SU-DHL-6 (cell line): ENCODE data around the gene TTBK1.

ENCODE experiments used
- H2AFZ ChIP-seq: fragments of 200-600 bp; sonication (generic); 2 replicates; pipeline ENCODE4 v1.6.1; 2014; ENCODE audit warnings: low read depth, mild to moderate bottlenecking, moderate library complexity, mixed read lengths, antibody characterized with exemption, low read length; ENCODE audit not compliant: severe bottlenecking
- H3F3A ChIP-seq: fragments of 200-600 bp; shearing (Covaris generic); 2 replicates; pipeline ENCODE4 v1.6.0; 2016; ENCODE audit warnings: antibody characterized with exemption, mild to moderate bottlenecking; ENCODE audit not compliant: insufficient read depth
- H3K27ac ChIP-seq: fragments of 200-600 bp; sonication (generic); 2 replicates; pipeline ENCODE4 v1.5.1; 2016; ENCODE audit warnings: low read depth, mild to moderate bottlenecking, low read length, moderate library complexity, mixed read lengths
- H3K27me3 ChIP-seq: fragments of 200-600 bp; sonication (generic), shearing (Covaris generic); 2 replicates; pipeline ENCODE4 v1.6.0; 2014; ENCODE audit warnings: mild to moderate bottlenecking, low read length
- H3K36me3 ChIP-seq: fragments of 200-600 bp; sonication (generic); 2 replicates; pipeline ENCODE4 v1.6.1; 2014; ENCODE audit warnings: mild to moderate bottlenecking, low read length, mixed read lengths
- H3K4me2 ChIP-seq: fragments of 300-600, 200-600 bp; shearing (Covaris generic), sonication (generic); 2 replicates; pipeline ENCODE4 v1.6.0; 2014; ENCODE audit warnings: low read length, low read depth, mild to moderate bottlenecking; ENCODE audit not compliant: poor library complexity, severe bottlenecking
- H3K4me3 ChIP-seq: fragments of 200-600 bp; sonication (generic); 2 replicates; pipeline ENCODE4 v1.5.1; 2014; ENCODE audit warnings: antibody characterized with exemption, low read length, mild to moderate bottlenecking, mixed read lengths; ENCODE audit not compliant: insufficient read depth, poor library complexity, severe bottlenecking
- H3K79me2 ChIP-seq: fragments of 200-600 bp; sonication (generic); 2 replicates; pipeline ENCODE4 v1.6.1; 2014; ENCODE audit warnings: mild to moderate bottlenecking, low read length, moderate library complexity; ENCODE audit not compliant: insufficient read depth
- H3K9ac ChIP-seq: fragments of 200-600 bp; sonication (generic); 2 replicates; pipeline ENCODE4 v1.7.0; 2014; ENCODE audit warnings: mild to moderate bottlenecking, low read length
- H3K9me2 ChIP-seq: fragments of 200-600 bp; sonication (generic); replicated peaks from 2 replicates; pipeline ENCODE4 v1.6.1; 2014; ENCODE audit warnings: low read length; ENCODE audit not compliant: insufficient read depth
- H3K9me3 ChIP-seq: fragments of 200-600 bp; sonication (generic); 2 replicates; pipeline ENCODE4 v1.6.1; 2014; ENCODE audit warnings: low read length, mixed read lengths; ENCODE audit not compliant: insufficient read depth
- H4K20me1 ChIP-seq: fragments of 200-600 bp; sonication (generic); 2 replicates; pipeline ENCODE4 v1.6.1; 2014; ENCODE audit warnings: low read depth, mild to moderate bottlenecking, antibody characterized with exemption, low read length, moderate library complexity, mixed read lengths
- CTCF ChIP-seq: fragments of 200-600 bp; sonication (generic); IDR thresholded peaks from one replicate; pipeline ENCODE4 v1.5.1; 2017; ENCODE audit warnings: antibody characterized with exemption, mild to moderate bottlenecking, low read length, moderate library complexity; ENCODE audit not compliant: insufficient read depth, poor library complexity, severe bottlenecking
- EZH2phosphoT487 ChIP-seq: fragments of 200-600 bp; sonication (generic), shearing (Covaris generic); conservative IDR thresholded peaks from 2 replicates; pipeline ENCODE4 v1.6.1; 2018; ENCODE audit warnings: mild to moderate bottlenecking, antibody characterized with exemption, low read length, moderate library complexity, mixed read lengths

Gene TTBK1

DNA sequence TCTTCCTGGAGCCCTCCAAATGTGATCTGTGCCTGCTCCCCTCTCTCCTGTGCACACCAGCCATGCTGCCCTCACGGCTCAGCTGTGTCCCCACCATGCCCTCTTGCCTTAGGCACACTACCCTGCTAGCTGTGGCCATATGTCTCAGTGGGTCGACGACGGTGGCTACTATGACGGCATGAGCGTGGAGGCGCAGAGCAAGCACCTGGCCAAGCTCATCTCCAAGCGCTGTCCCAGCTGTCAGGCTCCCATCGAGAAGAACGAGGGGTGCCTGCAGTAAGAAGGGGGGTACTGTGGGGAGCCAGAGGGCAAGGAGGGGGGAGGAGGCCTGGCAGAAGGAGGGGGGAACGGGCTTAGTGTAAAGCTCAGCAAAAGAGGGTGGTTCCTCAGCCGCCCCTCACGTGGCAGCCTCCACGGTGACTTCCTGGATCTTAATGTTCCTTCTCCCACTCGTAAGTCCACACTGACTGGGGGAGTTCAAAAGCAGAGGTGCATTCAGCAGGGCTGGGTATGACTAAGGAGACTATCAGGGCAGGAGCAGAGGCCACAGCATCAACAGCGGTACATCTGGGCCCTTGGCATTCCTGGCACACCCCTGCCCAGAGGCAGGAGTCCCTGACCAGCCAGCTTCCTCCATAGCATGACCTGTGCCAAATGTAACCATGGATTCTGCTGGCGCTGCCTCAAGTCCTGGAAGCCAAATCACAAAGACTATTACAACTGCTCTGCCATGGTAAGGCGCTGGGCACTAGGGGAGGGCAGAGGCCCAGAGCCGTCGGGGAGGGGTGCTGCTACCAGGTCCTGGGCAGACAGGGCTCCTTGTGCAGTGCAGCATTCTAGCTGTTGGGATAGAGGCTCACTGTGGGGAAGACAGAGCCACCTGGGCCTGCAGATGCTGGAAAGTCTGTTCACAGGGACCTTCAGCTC is 22.0 kb upstream of the TTBK1 start:
- Histone ChIP-seq H3K36me3 (peaks cover 4% of the 10 kb centered on the region), H3K27me3 (no peaks in the 10 kb centered on the region), H3K4me3 (no peak overlapping the region), H3K27ac (no peak overlapping the region), H2AFZ (no peak overlapping the region), H3K9me2 (no peaks in the 10 kb centered on the region), H3K9ac (no peak overlapping the region), H3K9me3 (no peaks in the 10 kb centered on the region), H3K79me2 (no peaks in the 10 kb centered on the region), H4K20me1 (no peaks in the 10 kb centered on the region), H3F3A (peaks cover 31% of the 10 kb centered on the region), H3K4me2 (no peak overlapping the region)
- TF ChIP-seq CTCF (no peak), EZH2phosphoT487 (no peak)

GRCh38 chr6:43222418-43223059 is 20.7 kb upstream of the TTBK1 start:
- no peak for TF ChIP-seq CTCF
- TF ChIP-seq EZH2phosphoT487, result no peak

GRCh38 chr6:43223175-43223574 is 20.1 kb upstream of the TTBK1 start:
- Histone ChIP-seq H3K36me3 (peaks cover 4% of the 10 kb centered on the region), H3K4me2 (peak overlapping the region; percentile 60), H3K27ac (peak overlapping the region; percentile 89), H4K20me1 (no peaks in the 10 kb centered on the region), H2AFZ (no peak overlapping the region), H3K9ac (peak overlapping the region; percentile 58; the same call in 1 of the 2 replicates), H3K27me3 (no peaks in the 10 kb centered on the region), H3K9me2 (no peaks in the 10 kb centered on the region), H3K4me3 (no peak overlapping the region), H3K79me2 (peaks cover 10% of the 10 kb centered on the region), H3F3A (peaks cover 32% of the 10 kb centered on the region), H3K9me3 (no peaks in the 10 kb centered on the region)
- TF ChIP-seq CTCF (no peak), EZH2phosphoT487 (no peak)

More at GRCh38 chr6:43222418-43223059, 20.7 kb upstream of the TTBK1 start:
- H3K9me3 ChIP-seq, result no peaks in the 10 kb centered on the region
- H3K4me2 ChIP-seq, result no peak overlapping the region
- H3K27ac ChIP-seq, result peak overlapping the region; percentile 22; the same call in 1 of the 2 replicates
- no peak overlapping the region for H2AFZ ChIP-seq
- no peak overlapping the region for H3K9ac ChIP-seq
- peaks cover 29% of the 10 kb centered on the region for H3F3A ChIP-seq
- H3K4me3 ChIP-seq, result no peak overlapping the region
- H4K20me1 ChIP-seq, result no peaks in the 10 kb centered on the region
- no peaks in the 10 kb centered on the region for H3K27me3 ChIP-seq
- H3K36me3 ChIP-seq, result peaks cover 4% of the 10 kb centered on the region
- H3K79me2 ChIP-seq, result peaks cover 4% of the 10 kb centered on the region; the same call in 1 of the 2 replicates
- H3K9me2 ChIP-seq, result no peaks in the 10 kb centered on the region
